Common myeloid progenitor, CD34-positive (primary cell): ENCODE data around the gene CHD5.

Experiments
- CTCF ChIA-PET: fragments of 350-600 bp; sonication (Branson Sonifier 250); formaldehyde crosslinking; loops from one replicate; lab custom pipeline; 2021; ENCODE audit warnings: antibody characterized with exemption; lab: Charles Lee
- POLR2A ChIA-PET: fragments of 350-600 bp; sonication (Branson Sonifier 250); formaldehyde crosslinking; loops from one replicate; lab custom pipeline; 2021; ENCODE audit warnings: antibody characterized with exemption; lab: Charles Lee
- DNase-seq, 3 donors: peaks; one replicate each; pipeline versions ENCODE4 v3.0.0 to v3.0.0-alpha.2; 2013
- H3K27ac ChIP-seq, 2 experiments: 1 replicate in 1 of 2; 2 replicates in 1 of 2; pipeline ENCODE4 v1.7.0; 2013; ENCODE audit warnings: inconsistent platforms in 2 of 2, low read length in 2 of 2, mild to moderate bottlenecking in 2 of 2, low read depth in 1 of 2, moderate library complexity in 1 of 2; ENCODE audit not compliant: severe bottlenecking in 2 of 2, insufficient read depth in 1 of 2, poor library complexity in 1 of 2
- H3K27me3 ChIP-seq, 5 experiments: replicated peaks in 2 of 5; 1 replicate in 3 of 5; 2 replicates in 2 of 5; pipeline versions ENCODE4 v1.6.1 to v1.7.0; 2013; ENCODE audit warnings: low read length in 4 of 5, mild to moderate bottlenecking in 2 of 5, moderate library complexity in 2 of 5, inconsistent platforms in 1 of 5; ENCODE audit not compliant: insufficient read depth in 5 of 5, control insufficient read depth in 4 of 5
- H3K36me3 ChIP-seq, 4 experiments: 1 replicate in 2 of 4; 2 replicates in 2 of 4; pipeline versions ENCODE4 v1.6.1 to v1.7.0; 2013; ENCODE audit warnings: low read length in 3 of 4, control low read depth in 1 of 4, mild to moderate bottlenecking in 1 of 4; ENCODE audit not compliant: control insufficient read depth in 4 of 4, insufficient read depth in 4 of 4
- H3K4me1 ChIP-seq, 4 experiments: 1 replicate in 3 of 4; 2 replicates in 1 of 4; pipeline versions ENCODE4 v1.6.1 to v1.7.1; 2013; ENCODE audit warnings: low read length in 3 of 4, mild to moderate bottlenecking in 3 of 4, control low read depth in 1 of 4, inconsistent platforms in 1 of 4, moderate library complexity in 1 of 4; ENCODE audit not compliant: control insufficient read depth in 4 of 4, insufficient read depth in 4 of 4; ENCODE audit errors: control extremely low read depth in 1 of 4
- H3K4me3 ChIP-seq, 7 experiments: 1 replicate in 4 of 7; 2 replicates in 3 of 7; pipeline versions ENCODE4 v1.5.1 to v1.7.0; 2013; ENCODE audit warnings: mild to moderate bottlenecking in 7 of 7, low read length in 6 of 7, moderate library complexity in 6 of 7, inconsistent platforms in 2 of 7, low read depth in 2 of 7, control low read depth in 1 of 7; ENCODE audit not compliant: insufficient read depth in 4 of 7, control insufficient read depth in 1 of 7; ENCODE audit errors: extremely low read depth in 1 of 7
- H3K9me3 ChIP-seq, 5 experiments: 1 replicate in 4 of 5; 2 replicates in 1 of 5; pipeline versions ENCODE4 v1.6.1 to v1.7.1; 2013; ENCODE audit warnings: low read length in 4 of 5, mild to moderate bottlenecking in 2 of 5, inconsistent platforms in 1 of 5, low read depth in 1 of 5, moderate library complexity in 1 of 5; ENCODE audit not compliant: control insufficient read depth in 4 of 5, insufficient read depth in 2 of 5; ENCODE audit errors: control extremely low read depth in 1 of 5
- WGBS: methylation state at CpG from one replicate; pipeline ENCODE4 v1.1.5; 2013; ENCODE audit not compliant: insufficient coverage; 5-methylcytosine and 5-hydroxymethylcytosine counted together

The CHD5 gene

DNA sequence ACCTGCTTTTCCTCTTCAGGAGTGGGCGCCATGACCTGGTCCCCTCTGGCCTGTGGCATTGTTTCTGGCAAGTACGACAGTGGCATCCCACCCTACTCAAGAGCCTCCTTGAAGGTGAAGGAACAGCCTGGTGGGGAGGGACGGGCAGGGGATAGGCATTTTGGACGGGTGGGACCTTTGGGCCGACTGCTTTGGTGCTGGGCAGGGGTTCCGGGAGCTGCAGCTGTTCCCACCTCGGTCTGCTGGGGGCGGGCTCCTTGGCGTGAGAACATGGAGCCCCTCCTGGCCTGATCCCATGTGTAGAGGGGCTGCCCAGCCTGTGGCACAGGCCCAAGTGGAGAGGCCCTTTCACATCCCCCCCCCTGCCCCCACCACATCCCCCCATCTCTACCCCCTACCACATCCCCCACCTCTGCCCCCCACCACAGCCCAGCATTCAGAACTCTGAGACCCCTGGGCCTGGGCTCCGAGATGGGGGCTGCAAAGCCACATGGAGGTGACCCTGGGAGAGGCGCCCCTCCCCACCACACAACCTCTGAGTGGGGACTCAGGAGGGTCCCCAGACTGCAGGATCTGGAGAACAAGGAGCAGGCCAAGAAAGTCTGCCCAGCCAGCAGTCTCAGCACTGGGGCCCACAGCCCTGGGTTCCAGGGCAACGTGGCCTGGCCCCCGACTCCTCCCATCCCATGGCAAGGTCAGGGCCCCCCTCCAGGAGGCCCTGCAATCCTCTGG is 84.4 kb downstream of the CHD5 start:
- 90% methylated on average over 5 of the region's 13 CpGs for WGBS
- H3K36me3 ChIP-seq, result peaks cover 2 to 88% (median 56%) of the 10 kb centered on the region in 4 experiments
- CTCF ChIA-PET, result no interaction called here

DNA sequence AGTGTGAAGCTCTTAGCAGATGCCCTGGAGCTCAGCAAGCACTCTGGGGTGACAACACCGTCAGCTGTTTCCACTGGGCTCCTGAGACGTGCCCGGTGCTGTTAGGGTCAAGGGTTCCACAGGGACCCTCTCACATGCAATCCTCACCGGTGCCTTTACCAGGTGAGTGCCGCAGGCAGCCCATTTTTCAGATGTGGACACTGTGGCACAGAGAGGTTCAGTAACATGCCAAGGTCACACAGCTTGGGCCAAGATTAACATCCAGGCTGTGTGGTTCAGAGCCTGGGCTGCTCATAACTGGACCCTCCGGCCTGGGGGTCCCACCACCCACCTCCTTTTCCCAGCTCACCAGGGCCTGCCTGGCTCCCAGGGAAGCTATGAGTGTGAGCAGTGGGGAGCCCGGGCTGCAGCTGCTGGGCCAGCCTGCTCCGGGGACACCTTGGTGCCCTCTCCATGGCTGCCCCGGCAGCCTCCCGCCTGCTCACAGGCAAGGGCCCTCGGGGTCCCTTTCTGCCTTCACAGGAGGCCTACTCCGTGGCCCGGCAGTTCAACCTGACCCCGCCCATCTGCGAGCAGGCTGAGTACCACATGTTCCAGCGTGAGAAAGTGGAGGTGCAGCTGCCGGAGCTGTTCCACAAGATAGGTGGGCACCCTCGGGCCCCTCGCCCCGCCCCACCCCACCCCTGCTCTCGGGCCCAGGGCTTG is 85.2 kb downstream of the CHD5 start:
- H3K27ac ChIP-seq, result no peak overlapping the region
- H3K36me3 ChIP-seq, result peaks cover 2 to 95% (median 62%) of the 10 kb centered on the region in 4 experiments
- CTCF ChIA-PET, result no interaction called here
- no peak for DNase-seq
- no peaks in the 10 kb centered on the region for H3K27me3 ChIP-seq
- 96% methylated on average over 19 of the region's 21 CpGs for whole genome bisulfite sequencing
- H3K4me3 ChIP-seq, result no peak overlapping the region
- no peaks in the 10 kb centered on the region for H3K4me1 ChIP-seq
- no peaks in the 10 kb centered on the region for H3K9me3 ChIP-seq
- POLR2A ChIA-PET, result no interaction called here

More for the DNA sequence above, 84.4 kb downstream of the CHD5 start:
- POLR2A ChIA-PET, result no interaction called here
- Histone ChIP-seq H3K4me3 (no peak overlapping the region), H3K4me1 (no peaks in the 10 kb centered on the region), H3K27ac (no peak overlapping the region), H3K9me3 (no peaks in the 10 kb centered on the region), H3K27me3 (no peaks in the 10 kb centered on the region)
- no peak for DNase-seq

GRCh38 chr1:6094246-6094645 is 85.9 kb downstream of the CHD5 start:
- 92% methylated on average over 17 of the region's 19 CpGs for WGBS
- no peaks in the 10 kb centered on the region for H3K4me1 ChIP-seq
- H3K27ac ChIP-seq, result no peak overlapping the region
- H3K36me3 ChIP-seq, result peaks cover 3 to 95% (median 65%) of the 10 kb centered on the region in 4 experiments
- POLR2A ChIA-PET, result no interaction called here
- CTCF ChIA-PET, result no interaction called here
- no peak overlapping the region for H3K4me3 ChIP-seq
- H3K9me3 ChIP-seq, result no peaks in the 10 kb centered on the region
- no peaks in the 10 kb centered on the region for H3K27me3 ChIP-seq
- no peak for DNase-seq

DNA sequence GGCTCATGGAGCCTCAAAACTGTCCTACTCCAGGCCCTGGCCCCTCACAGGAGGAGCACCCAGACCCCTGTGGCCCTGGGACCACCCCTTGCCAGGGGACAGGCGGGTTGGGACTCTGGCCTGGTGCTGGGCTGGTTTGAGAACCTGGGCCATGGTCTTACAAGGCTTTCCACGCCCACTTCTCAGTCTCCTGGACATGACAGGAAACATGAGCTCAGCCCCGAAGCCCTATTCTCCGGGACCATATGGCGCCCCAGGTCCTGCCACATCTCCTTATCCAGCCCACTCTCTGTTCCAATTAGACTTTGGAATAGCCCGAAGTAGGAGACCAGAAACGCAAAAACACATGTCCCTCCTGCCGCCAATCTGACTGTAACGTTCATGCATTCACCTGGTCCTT is 86.5 kb downstream of the CHD5 start:
- 95% methylated on average over 9 of the region's 9 CpGs for WGBS

DNA sequence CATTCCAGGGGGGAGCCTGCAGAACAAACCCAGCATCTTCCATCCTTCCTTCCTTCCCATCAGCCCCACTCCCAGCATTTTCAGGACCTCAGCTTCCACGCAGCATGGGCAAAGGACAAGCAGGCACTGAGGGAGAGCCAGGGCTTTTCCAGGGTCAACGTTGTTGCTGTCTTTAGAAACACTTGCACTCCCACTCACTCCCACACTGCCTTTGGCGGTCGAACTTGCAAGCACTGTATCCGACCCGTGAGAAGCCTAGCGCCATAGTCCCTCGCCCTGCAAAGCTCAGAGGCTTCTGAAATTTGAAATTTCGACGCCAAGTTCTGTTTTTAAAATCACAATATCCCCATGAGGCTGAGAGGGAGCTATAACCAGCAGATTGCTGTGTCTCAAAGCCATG is 87.0 kb downstream of the CHD5 start:
- Histone ChIP-seq H3K36me3 (peaks cover 9 to 92% (median 60%) of the 10 kb centered on the region in 4 experiments), H3K27ac (no peak overlapping the region), H3K27me3 (no peaks in the 10 kb centered on the region), H3K4me3 (no peak overlapping the region), H3K9me3 (no peaks in the 10 kb centered on the region), H3K4me1 (no peaks in the 10 kb centered on the region)
- no peak for DNase-seq
- 95% methylated on average over 9 of the region's 10 CpGs for WGBS
- ChIA-PET POLR2A (no interaction called here), CTCF (interaction anchor here (0.6 kb wide), 1 partner anchor 583 kb away, joined by 3 read pairs; no protein-coding TSS in a partner anchor)

More for the DNA sequence above, 86.5 kb downstream of the CHD5 start:
- Histone ChIP-seq H3K27ac (no peak overlapping the region), H3K4me1 (no peaks in the 10 kb centered on the region), H3K4me3 (no peak overlapping the region), H3K9me3 (no peaks in the 10 kb centered on the region), H3K36me3 (peaks cover 9 to 97% (median 66%) of the 10 kb centered on the region in 4 experiments), H3K27me3 (no peaks in the 10 kb centered on the region)
- CTCF ChIA-PET, result no interaction called here
- POLR2A ChIA-PET, result no interaction called here
- no peak for DNase-seq

DNA sequence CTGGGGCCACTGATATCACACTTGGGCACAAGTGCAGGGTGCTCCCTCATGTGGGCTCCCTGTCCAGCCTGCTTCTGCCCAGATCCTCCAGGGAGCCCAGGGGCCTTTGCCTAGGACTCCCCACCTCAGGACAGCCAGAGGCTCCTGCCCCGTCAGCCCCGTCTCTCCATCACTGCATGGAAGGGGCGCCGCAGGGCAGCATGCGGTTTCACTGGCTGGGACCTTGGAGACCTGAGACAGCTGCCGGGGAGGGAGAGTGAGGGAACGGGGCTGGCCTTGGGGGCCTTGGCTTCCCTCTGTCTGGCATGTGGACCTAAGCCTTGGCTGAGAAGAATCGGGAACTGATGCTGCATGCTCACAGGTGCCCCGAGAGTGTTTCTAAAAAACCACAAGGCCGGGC is 87.9 kb downstream of the CHD5 start:
- Histone ChIP-seq H3K4me3 (no peak overlapping the region), H3K9me3 (no peaks in the 10 kb centered on the region), H3K27me3 (no peaks in the 10 kb centered on the region), H3K27ac (no peak overlapping the region), H3K4me1 (no peaks in the 10 kb centered on the region), H3K36me3 (peaks cover 9 to 90% (median 59%) of the 10 kb centered on the region in 4 experiments)
- WGBS, result 98% methylated on average over 10 of the region's 10 CpGs
- POLR2A ChIA-PET, result interaction anchor here (0.5 kb wide), 1 partner anchor 17 kb away, joined by 4 read pairs; no protein-coding TSS in a partner anchor
- no peak for DNase-seq
- CTCF ChIA-PET, result interaction anchor here (0.6 kb wide), 1 partner anchor 101 kb away, joined by 3 read pairs; no protein-coding TSS in a partner anchor

- H3K4me3 ChIP-seq, result no peak overlapping the region
- 94% methylated on average over 9 of the region's 10 CpGs for WGBS
- H3K4me1 ChIP-seq, result no peaks in the 10 kb centered on the region
- no peaks in the 10 kb centered on the region for H3K9me3 ChIP-seq
- POLR2A ChIA-PET, result interaction anchor here (0.5 kb wide), 1 partner anchor 17 kb away, joined by 4 read pairs; no protein-coding TSS in a partner anchor
- DNase-seq, result no peak
- peaks cover 9 to 88% (median 59%) of the 10 kb centered on the region in 4 experiments for H3K36me3 ChIP-seq
- no peak overlapping the region for H3K27ac ChIP-seq
- H3K27me3 ChIP-seq, result no peaks in the 10 kb centered on the region
- CTCF ChIA-PET, result interaction anchor here (0.9 kb wide), 1 partner anchor 39 kb away, joined by 3 read pairs; no protein-coding TSS in a partner anchor
These were observed 88.4 kb downstream of the CHD5 start for GRCh38 chr1:6091823-6092109.
